Hematopoietic multipotent progenitor cell treated with erythropoietin and hydrocortisone succinate and interleukin-3 and kit ligand, for 17 days (in vitro differentiated cells): Measurements from ENCODE around the gene STAT5A.
"Not testable (repeated sequence)": the region's sequence is repeated elsewhere in the genome, so short reads cannot be mapped to it uniquely, and the experiment has no call there.

Experiments
- DNase-seq: peaks from one replicate; pipeline ENCODE4 v3.0.0-alpha.2; 2015; ENCODE audit warnings: low spot score

The STAT5A gene

DNA sequence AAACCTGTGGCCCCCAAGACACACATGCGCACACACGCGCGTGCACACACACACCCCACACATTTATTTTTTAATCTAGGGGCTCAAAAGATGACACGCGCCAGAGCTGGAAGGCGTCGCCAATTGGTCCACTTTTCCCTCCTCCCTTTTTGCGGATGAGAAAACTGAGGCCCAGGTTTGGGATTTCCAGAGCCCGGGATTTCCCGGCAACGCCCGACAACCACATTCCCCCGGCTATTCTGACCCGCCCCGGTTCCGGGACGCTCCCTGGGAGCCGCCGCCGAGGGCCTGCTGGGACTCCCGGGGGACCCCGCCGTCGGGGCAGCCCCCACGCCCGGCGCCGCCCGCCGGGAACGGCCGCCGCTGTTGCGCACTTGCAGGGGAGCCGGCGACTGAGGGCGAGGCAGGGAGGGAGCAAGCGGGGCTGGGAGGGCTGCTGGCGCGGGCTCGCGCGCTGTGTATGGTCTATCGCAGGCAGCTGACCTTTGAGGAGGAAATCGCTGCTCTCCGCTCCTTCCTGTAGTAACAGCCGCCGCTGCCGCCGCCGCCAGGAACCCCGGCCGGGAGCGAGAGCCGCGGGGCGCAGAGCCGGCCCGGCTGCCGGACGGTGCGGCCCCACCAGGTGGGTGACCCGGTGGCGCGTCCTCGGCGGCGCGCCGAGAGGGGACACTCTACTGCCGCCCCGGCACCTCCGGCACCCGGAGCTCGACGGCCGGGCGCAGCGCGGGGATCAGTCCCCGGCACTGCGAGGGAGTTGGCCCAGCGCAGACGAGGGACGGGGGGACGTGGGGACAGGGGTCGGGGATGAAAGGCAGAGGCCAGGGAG, at the start of gene STAT5A:
Gene STAT5A (plus strand): TSS at position 522 of the 826 bp plus-strand sequence. CDS start 914 bp downstream, outside the sequence.
- DNase-seq = peak; percentile 35

DNA sequence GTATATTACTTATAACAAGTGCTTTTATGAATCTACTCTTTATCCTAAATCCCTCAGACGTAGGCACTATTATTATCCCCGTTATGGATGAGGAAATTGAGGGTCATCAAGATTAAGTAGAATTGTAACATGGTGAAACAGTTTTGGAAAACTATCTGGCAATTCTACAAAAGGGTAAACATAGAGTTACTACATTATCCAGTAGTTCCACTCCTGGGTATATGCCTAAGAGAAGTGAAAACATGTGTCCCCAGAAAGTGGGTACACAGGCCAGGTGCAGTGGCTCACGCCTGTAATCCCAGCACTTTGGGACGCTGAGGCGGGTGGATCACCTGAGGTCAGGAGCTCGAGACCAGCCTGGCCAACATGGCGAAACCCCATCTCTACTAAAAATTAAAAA, 48.7 kb upstream of the STAT5A start:
- not testable (repeated sequence) for DNase-seq

- DNase-seq = no peak
These were observed 48.1 kb upstream of the STAT5A start for GRCh38 chr17:42240201-42240600.

DNA sequence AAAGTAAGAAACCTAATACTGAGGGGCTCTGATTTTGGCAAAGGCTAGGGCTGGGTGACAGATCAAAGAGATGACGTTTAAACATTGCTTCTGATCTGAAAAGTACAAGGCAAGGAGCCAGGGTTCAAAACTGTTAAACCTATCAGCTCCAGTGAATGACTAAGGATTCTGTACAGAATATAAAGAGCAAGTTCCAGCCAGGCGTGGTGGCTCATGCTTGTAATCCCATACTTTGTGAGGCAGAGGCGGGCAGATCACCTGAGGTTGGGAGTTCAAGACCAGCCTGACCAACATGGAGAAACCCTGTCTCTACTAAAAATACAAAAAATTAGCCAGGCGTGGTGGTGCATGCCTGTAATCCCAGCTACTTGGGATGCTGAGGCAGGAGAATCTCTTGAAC, 47.4 kb upstream of the STAT5A start:
- DNase-seq = not testable (repeated sequence)

DNA sequence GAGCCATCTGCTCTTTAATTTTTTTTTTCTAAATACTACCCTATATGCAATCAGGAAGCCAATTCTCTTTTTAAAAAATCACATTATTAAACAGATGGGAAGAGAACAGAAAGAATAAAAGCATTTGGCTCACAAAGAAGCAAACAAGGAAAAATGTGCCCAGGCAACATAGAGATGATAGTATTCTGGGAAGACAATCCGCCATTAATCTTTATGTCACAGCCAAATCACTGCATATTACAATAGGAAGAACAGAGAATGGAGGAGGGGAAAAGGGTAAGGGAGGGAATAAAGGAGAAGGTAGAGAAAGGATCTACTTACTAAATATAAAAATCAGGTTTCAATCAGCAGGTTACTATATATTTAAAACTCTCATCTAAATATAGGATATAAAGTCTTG, 46.4 kb upstream of the STAT5A start:
- no peak for DNase-seq

DNA sequence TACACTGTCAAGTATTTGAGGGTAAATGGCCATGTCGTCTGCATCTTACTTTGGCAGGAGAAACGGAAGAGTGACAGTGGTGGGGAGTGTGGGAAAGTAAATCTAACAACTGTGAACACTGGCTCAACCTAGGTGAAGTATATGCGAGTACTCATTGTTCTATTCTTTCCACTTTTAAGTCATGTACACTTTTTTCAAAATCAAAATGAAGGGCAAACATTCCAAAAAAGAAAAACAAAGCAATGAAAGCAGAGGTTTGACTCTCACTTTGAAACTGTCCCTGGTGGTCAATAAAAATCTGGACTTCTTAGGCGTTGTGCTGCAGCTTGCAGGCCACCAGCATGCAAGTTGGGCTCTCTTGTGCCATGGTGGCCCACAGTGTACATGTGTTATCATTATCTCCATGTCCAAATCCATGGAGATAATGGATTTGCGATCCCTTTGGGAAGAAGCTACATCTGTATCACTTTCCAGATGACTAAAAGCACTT, 44.8 kb upstream of the STAT5A start:
- DNase-seq = no peak

DNA sequence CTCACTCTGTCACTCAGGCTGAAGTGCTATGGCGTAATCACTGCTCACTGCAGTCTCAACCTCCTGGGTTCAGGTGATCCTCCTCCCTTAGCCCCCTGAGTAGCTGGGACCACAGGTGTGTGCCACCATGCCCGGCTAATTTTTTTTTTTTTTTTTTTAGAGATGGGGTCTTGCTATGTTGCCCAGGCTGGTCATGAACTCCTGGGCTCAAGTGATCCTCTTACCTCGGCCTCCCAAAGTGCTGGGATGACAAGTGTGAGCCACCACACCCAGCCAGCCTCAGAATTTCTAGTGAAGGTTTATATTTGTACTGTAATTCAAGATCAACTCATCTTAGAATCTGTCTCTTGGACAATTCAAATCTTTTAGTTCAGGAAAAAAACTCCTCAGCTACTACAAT, 44.2 kb upstream of the STAT5A start:
- DNase-seq = not testable (repeated sequence)

GRCh38 chr17:42245183-42245582, 43.1 kb upstream of the STAT5A start:
- DNase-seq = not testable (repeated sequence)

GRCh38 chr17:42246515-42246914, 41.8 kb upstream of the STAT5A start:
- DNase-seq = no peak

GRCh38 chr17:42247734-42248133, 40.6 kb upstream of the STAT5A start:
- no peak for DNase-seq

DNA sequence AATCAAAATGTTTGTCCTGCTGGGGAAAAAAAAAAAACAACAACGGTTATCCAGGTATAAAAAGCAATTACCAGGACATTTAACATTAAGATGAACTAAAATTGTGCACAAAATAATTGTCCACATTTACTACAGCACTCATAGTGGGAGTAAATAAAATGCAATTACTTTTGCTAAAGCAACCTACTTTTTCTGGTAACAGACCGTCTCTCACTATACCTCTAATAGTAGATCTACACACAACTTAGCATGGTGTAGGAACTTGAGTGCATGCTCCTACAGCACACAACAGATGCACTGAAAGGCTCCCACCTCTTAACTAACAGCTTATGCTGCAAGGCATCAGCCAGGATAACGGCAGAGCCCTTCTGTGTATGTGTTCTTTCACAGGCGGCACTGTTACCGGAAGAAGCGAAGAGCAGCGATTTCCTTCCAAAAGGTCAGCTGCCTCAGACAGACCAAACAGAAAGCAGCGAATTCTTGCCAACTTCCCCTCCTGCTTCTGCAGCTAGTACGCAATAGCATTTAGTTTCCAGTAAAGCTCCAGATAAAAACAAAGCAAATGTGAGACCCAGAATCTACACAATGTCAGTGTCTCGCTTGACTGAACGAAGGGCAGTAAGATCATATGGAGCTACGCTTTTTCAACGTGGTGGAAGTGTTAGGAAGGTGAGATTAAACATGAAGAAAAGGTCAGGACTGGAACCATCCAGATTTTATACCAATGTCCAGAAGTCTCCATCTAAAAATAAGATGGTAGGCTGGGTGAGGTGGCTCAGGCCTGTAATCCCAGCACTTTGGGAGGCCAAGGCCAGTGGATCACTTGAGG, 39.7 kb upstream of the STAT5A start:
- peak; percentile 47 for DNase-seq

DNA sequence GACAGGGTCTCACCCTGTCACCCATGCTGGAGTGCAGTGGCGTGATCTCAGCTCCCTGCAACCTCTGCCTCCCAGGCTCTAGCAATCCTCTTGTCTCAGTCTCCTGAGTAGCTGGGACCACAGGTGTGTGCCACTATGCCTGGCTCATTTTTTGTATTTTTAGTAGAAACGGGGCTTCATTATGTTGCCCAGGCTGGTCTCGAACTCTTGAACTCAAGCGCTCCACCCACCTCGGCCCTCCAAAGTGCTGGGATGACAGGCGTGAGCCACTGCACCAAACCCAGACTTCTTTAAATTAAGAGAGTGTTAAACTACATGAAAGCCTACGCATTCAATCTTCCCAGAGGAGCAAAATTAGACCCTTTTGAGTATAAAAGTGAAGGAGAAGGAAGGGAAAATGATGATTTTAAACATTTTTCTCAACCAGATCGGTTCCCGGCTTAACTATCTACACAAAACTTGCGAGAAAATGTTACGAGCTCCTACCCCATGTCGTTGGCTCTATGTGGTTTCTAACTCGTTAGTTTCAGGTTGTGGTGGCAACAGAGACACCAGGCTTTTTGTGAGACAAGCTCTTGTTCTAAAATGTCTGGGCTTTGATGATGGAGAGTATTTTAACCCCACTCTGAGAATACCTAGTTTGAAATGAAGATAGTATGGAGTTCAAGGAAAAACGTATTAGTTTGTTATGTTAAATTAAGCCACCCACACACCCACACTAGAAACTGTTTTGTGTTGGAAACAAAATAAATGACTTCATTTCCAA, 38.4 kb upstream of the STAT5A start:
- no peak for DNase-seq

DNA sequence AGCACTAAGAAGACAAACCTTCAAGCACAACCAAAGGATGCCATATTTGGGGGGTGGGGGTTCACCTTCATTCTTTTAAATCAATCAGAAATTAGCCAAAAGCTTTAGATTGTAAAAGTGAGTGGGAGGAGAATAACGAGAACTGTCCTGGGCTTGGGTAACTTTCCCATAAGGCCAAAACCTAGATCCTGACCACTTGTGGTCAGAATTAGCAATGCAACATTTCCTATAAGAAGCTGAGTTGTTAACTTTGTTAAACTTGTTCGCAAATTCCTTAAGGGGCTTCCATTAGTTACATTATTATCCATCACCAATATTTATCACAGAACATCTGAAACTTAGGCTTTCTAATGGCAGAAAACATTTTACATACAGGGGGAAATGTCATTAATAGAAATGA, 37.2 kb upstream of the STAT5A start:
- DNase-seq = no peak

- DNase-seq = no peak
These were observed 35.4 kb upstream of the STAT5A start for GRCh38 chr17:42252597-42253550.

- no peak for DNase-seq
These were observed 34.7 kb upstream of the STAT5A start for GRCh38 chr17:42253578-42253977.

- DNase-seq = no peak
These were observed 32.9 kb upstream of the STAT5A start for GRCh38 chr17:42255445-42255844.

DNA sequence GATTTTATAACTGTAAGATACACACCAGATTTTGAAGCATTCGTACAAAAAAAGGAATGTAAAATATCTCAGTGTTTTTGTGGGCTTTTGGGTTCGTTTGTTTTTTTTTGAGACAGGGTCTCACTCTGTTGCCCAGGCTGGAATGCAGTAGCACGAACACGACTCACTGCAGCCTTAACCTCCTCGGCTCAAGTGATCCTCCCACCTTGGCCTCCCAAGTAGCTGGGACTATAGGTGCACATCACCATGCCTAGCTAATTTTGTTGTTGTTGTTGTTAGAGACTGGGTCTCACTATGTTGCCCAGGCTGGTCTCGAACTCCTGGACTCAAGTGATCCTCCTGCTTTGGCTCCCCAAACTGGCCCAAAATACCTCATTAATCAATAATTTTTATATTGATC, 28.0 kb upstream of the STAT5A start:
- DNase-seq = no peak

GRCh38 chr17:42264366-42264765, 23.9 kb upstream of the STAT5A start:
- DNase-seq = not testable (repeated sequence)

DNA sequence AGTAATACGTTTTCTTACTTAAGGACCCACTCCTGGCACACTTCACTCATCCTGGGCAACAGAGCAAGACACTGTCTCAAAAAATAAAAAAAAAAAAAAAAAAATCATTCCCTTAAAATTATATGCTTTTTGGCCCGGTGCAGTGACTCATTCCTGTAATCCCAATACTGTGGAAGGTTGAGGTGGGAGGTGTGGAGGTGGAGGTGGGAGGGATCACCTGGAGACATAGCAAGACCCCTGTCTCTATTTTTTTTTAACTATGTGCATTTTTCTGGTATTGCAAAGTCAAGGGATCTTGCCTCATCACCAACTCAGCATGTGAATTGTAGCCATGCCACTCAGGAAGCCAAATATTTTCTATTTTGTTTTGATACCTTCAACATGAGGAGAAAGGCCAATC, 21.8 kb upstream of the STAT5A start:
- no peak for DNase-seq

GRCh38 chr17:42266918-42267766, 21.2 kb upstream of the STAT5A start:
- peak; percentile 93 for DNase-seq
